ENCODE measurements around the gene SERGEF. TPM values are rescaled to one million over a fixed set of nuclear protein-coding genes. Genes with fewer than 3 reads are reported as not detected.

SERGEF gene
- total and polyA plus RNA-seq, 8 donors, result 9.3 to 158 (median 73.5) TPM; not detected in 1

DNA sequence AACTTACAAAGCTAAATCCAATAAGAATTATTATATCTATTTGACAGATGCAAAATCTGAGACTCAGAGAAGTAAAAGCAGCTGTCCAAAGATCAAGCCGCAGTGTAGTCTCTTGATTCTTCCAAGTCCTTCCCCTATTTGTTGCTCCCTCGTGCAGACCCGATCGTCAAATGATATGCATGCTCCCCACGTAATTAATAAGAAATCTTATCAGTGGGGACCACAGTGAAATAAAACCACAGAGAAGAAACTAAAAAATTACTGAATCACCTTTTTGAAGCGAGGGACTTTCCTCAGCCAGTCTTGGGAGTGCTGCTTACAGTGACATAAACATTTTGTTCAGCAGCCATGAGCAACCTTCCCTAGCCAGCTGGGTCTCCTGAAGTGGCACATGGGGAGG lies 64.6 kb downstream of the SERGEF start:
- Histone ChIP-seq H3K4me3 (no peak overlapping the region), H3K27ac (no peak overlapping the region), H3K27me3 (no peaks in the 10 kb centered on the region), H3K4me1 (no peaks in the 10 kb centered on the region), H3K9me3 (peaks cover 0 to 10% (median 7%) of the 10 kb centered on the region in 4 donors), H3K36me3 (peaks cover 0 to 96% (median 58%) of the 10 kb centered on the region in 4 donors)
- intact Hi-C loops (cut with DNase I; ENCODE audit: low total_unique reads), result no loop called here
- TF ChIP-seq, protein P1, sequence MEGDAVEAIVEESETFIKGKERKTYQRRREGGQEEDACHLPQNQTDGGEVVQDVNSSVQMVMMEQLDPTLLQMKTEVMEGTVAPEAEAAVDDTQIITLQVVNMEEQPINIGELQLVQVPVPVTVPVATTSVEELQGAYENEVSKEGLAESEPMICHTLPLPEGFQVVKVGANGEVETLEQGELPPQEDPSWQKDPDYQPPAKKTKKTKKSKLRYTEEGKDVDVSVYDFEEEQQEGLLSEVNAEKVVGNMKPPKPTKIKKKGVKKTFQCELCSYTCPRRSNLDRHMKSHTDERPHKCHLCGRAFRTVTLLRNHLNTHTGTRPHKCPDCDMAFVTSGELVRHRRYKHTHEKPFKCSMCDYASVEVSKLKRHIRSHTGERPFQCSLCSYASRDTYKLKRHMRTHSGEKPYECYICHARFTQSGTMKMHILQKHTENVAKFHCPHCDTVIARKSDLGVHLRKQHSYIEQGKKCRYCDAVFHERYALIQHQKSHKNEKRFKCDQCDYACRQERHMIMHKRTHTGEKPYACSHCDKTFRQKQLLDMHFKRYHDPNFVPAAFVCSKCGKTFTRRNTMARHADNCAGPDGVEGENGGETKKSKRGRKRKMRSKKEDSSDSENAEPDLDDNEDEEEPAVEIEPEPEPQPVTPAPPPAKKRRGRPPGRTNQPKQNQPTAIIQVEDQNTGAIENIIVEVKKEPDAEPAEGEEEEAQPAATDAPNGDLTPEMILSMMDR (IDR thresholded peaks at IDR 0.05), result no peak
- no peak for TF ChIP-seq POLR2A (IDR thresholded peaks at IDR 0.05)
- no peak for TF ChIP-seq POLR2AphosphoS5 (IDR thresholded peaks at IDR 0.05)
- no peak for TF ChIP-seq EP300 (IDR thresholded peaks at IDR 0.05)
- no peak for DNase-seq
- 89 to 93% (median 92%) methylated on average over 6 of the region's 6 CpGs for WGBS, 5 donors

DNA sequence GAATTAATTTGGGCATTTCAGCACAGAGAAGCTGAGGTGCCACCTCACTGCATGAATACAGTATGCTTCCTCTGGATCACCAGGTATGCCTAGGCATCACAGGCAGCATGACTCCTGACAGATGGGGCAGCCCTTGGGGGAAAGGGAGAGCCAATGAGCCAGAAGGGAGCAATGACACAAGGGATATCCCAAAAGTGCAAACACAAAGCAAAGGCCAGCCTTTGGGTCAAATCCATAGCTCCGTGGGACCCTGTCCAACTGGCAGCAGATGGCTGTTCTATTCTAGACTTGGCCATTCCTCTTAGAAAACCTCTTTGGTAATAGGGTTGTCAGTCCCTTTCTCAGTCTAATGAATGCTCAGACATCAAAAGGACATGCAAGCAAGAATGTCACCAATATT lies 73.3 kb downstream of the SERGEF start:
- WGBS, 5 donors, result 71 to 89% (median 75%) methylated on average over 1 of the region's 1 CpG
- no peaks in the 10 kb centered on the region for H3K4me1 ChIP-seq
- peaks cover 0 to 10% (median 7%) of the 10 kb centered on the region in 4 donors for H3K9me3 ChIP-seq
- no peak for DNase-seq
- TF ChIP-seq EP300 (IDR thresholded peaks at IDR 0.05) (no peak), POLR2AphosphoS5 (IDR thresholded peaks at IDR 0.05) (no peak), POLR2A (IDR thresholded peaks at IDR 0.05) (no peak)
- TF ChIP-seq, protein P1 (IDR thresholded peaks at IDR 0.05), result no peak
- H3K36me3 ChIP-seq, result peaks cover 0 to 10% (median under 1%) of the 10 kb centered on the region in 4 donors
- intact Hi-C loops (cut with DNase I; ENCODE audit: low total_unique reads), result no loop called here
- no peaks in the 10 kb centered on the region for H3K27me3 ChIP-seq
- H3K27ac ChIP-seq, result no peak overlapping the region
- H3K4me3 ChIP-seq, result no peak overlapping the region

DNA sequence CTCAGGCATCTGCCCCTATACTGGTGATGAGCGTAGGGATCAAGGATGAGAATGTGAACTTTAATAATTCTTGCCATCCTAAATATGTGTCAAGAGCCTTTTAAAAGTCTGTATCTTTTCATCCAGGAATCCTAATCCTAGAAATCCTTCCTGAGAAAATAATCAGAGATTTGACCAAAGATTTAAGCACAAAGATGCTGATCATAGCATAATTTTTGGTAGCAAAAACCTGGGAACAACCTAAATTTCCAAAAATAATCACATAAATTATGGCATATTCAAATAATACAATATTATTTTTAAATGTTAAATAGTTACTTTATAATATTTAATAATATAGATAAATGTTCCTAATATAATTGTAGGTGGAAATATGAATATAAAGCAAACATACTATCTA lies 76.1 kb downstream of the SERGEF start:
- peaks cover 0 to 4% (median 0%) of the 10 kb centered on the region in 4 donors for H3K36me3 ChIP-seq
- DNase-seq, result no peak
- peaks cover 0 to 6% (median 0%) of the 10 kb centered on the region in 4 donors for H3K4me1 ChIP-seq
- no peaks in the 10 kb centered on the region for H3K27me3 ChIP-seq
- H3K4me3 ChIP-seq, result no peak overlapping the region
- WGBS, 5 donors, result 93 to 100% (median 97%) methylated on average over 1 of the region's 1 CpG
- TF ChIP-seq EP300 (IDR thresholded peaks at IDR 0.05) (no peak), POLR2A (IDR thresholded peaks at IDR 0.05) (no peak), POLR2AphosphoS5 (IDR thresholded peaks at IDR 0.05) (no peak)
- TF ChIP-seq, protein P1 (IDR thresholded peaks at IDR 0.05), result no peak
- H3K9me3 ChIP-seq, result no peaks in the 10 kb centered on the region
- H3K27ac ChIP-seq, result no peak overlapping the region
- intact Hi-C loops (cut with DNase I; ENCODE audit: low total_unique reads), result no loop called here

DNA sequence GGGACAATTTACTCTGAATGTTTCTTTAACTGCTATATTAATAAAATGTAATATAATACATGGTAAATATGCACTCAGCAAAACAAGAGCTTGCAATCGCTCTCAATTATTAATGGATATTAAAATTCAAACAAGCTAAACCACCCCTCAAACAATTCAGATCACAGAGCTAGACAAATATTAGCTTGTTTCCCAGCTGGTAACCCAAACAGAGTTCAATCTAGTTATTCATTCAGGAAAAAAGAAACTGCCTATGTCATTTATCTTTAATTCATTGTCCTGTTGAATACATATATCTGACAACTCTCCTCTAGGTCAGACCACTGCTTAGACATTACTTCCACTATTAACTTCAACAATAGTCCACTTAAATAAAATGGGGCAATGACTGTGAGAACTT lies 78.7 kb downstream of the SERGEF start:
- TF ChIP-seq, protein P1 (IDR thresholded peaks at IDR 0.05), result no peak
- no peak for TF ChIP-seq EP300 (IDR thresholded peaks at IDR 0.05)
- no peak for TF ChIP-seq POLR2A (IDR thresholded peaks at IDR 0.05)
- no peak for TF ChIP-seq POLR2AphosphoS5 (IDR thresholded peaks at IDR 0.05)

More for the DNA sequence above, 78.7 kb downstream of the SERGEF start:
- no peak for DNase-seq
- H3K27me3 ChIP-seq, result no peaks in the 10 kb centered on the region
- H3K36me3 ChIP-seq, result peaks cover 0 to 4% (median 0%) of the 10 kb centered on the region in 4 donors
- intact Hi-C loops (cut with DNase I; ENCODE audit: low total_unique reads), result no loop called here
- H3K4me3 ChIP-seq, result no peak overlapping the region
- peaks cover 0 to 6% (median 0%) of the 10 kb centered on the region in 4 donors for H3K4me1 ChIP-seq
- 38 to 56% (median 45%) methylated on average over 1 of the region's 1 CpG for WGBS, 5 donors
- no peak overlapping the region for H3K27ac ChIP-seq
- H3K9me3 ChIP-seq, result no peaks in the 10 kb centered on the region
